ENCODE results near the gene COL15A1.

DNA sequence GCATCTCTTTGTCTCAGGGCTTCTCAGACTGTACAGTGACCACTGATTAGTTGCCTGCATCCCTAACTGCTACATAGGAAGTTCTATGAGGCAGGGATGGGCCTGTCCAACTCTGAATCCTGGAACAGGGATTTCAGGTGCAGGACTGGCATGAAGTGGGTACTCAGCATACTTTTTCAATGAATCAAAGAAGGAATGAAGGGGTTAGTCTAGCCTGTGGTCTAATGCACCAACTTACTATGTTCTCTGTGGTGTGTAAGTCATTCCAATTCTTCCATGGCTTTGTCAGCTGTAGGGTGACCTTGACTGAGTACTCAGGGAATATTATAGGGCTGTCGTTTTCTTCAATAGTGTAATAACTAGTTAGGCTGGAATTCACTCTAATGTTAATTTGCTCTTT is 8.3 kb downstream of the COL15A1 start:
- TF ChIP-seq, protein P1, sequence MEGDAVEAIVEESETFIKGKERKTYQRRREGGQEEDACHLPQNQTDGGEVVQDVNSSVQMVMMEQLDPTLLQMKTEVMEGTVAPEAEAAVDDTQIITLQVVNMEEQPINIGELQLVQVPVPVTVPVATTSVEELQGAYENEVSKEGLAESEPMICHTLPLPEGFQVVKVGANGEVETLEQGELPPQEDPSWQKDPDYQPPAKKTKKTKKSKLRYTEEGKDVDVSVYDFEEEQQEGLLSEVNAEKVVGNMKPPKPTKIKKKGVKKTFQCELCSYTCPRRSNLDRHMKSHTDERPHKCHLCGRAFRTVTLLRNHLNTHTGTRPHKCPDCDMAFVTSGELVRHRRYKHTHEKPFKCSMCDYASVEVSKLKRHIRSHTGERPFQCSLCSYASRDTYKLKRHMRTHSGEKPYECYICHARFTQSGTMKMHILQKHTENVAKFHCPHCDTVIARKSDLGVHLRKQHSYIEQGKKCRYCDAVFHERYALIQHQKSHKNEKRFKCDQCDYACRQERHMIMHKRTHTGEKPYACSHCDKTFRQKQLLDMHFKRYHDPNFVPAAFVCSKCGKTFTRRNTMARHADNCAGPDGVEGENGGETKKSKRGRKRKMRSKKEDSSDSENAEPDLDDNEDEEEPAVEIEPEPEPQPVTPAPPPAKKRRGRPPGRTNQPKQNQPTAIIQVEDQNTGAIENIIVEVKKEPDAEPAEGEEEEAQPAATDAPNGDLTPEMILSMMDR (IDR thresholded peaks at IDR 0.05 in 8 of 11, conservative IDR thresholded peaks at IDR 0.05 in 3 of 11): no peak
- no peak for TF ChIP-seq POLR2AphosphoS5 (IDR thresholded peaks at IDR 0.05)

All from spleen (tissue), 7 donors.